MCF 10A (cell line): ENCODE measurements around the gene HK1. TPM values are rescaled to one million over a fixed set of nuclear protein-coding genes. Genes with fewer than 3 reads are reported as not detected.

Experiments used
- BruUV-seq: library from RNA; stranded (reverse); fragments of 400-500 nt; replicated peaks from 2 replicates; lab custom pipeline; 2021; lab: Mats Ljungman, UMichigan
- CTCF ChIA-PET: fragments of 300-600 bp; sonication (Branson Sonifier 250); formaldehyde crosslinking; extraction: SDS; loops from one replicate; lab custom pipeline; 2021; ENCODE audit warnings: antibody characterized with exemption, inconsistent platforms; lab: Yijun Ruan, JAX
- POLR2A ChIA-PET: fragments of 300-600, 350-650 bp; sonication (Branson Sonifier 250); formaldehyde crosslinking; extraction: SDS; loops from one replicate; lab custom pipeline; 2020; ENCODE audit warnings: antibody characterized with exemption, inconsistent platforms; lab: Yijun Ruan, JAX
- DNase-seq: peaks from one replicate; pipeline ENCODE4 v3.0.0-alpha.2; 2018; ENCODE audit not compliant: unreplicated experiment
- H3K27ac Mint-ChIP-seq: one replicate; pipeline ENCODE4 v1.8.0; 2022; ENCODE audit warnings: mild to moderate bottlenecking, low read depth, mixed read lengths; ENCODE audit not compliant: unreplicated experiment
- H3K27me3 Mint-ChIP-seq: one replicate; pipeline ENCODE4 v1.8.0; 2022; ENCODE audit warnings: mixed read lengths; ENCODE audit not compliant: insufficient read depth, unreplicated experiment
- H3K36me3 Mint-ChIP-seq: one replicate; pipeline ENCODE4 v1.8.0; 2022; ENCODE audit warnings: mild to moderate bottlenecking, moderate library complexity, mixed read lengths; ENCODE audit not compliant: insufficient read depth, unreplicated experiment
- H3K4me1 Mint-ChIP-seq: one replicate; pipeline ENCODE4 v1.8.0; 2022; ENCODE audit warnings: mixed read lengths; ENCODE audit not compliant: insufficient read depth, unreplicated experiment
- H3K4me3 Mint-ChIP-seq: one replicate; pipeline ENCODE4 v1.8.0; 2022; ENCODE audit warnings: mild to moderate bottlenecking, moderate library complexity, mixed read lengths; ENCODE audit not compliant: unreplicated experiment
- H3K9me3 Mint-ChIP-seq: one replicate; pipeline ENCODE4 v1.8.0; 2022; ENCODE audit warnings: mixed read lengths; ENCODE audit not compliant: unreplicated experiment
- intact Hi-C: fragments of 100-400 bp; cut with micrococcal nuclease; formaldehyde crosslinking; loops from 2 replicates; pipeline ENCODE4 v1.14.1; 2022
- total RNA-seq: library from RNA; stranded (reverse); gene quantifications from 2 replicates; pipeline ENCODE4 v1.2.3, GENCODE V29; 2022
- TF ChIP-seq, protein P1 (sequence below): fragments of 200-600 bp; IDR thresholded peaks from one replicate; pipeline ENCODE4 v1.8.0; 2022; ENCODE audit warnings: antibody characterized with exemption, mild to moderate bottlenecking; ENCODE audit not compliant: unreplicated experiment

HK1 gene
- total RNA-seq, 1 experiment from 2014 or later, result 134 TPM

DNA sequence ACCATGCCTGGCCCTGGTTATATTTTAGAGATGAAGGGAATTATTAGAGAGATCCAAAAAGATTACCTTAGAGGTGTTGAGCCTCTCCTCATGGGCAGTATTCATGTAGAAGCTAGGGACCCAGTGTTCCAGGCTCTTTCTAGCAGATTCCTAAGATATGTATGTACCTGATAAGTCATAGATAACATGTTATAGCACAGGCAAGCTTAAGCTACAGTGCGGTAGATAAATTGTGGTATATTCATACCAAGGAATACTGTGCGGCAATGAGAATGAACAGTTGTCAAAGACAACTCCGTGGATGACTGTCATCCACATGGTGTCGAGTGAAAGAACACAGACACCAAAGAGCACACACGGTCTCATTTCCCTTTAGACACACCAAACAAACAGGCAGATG lies 85.4 kb downstream of the HK1 start:
- Mint-ChIP-seq H3K4me1 (peaks cover 46% of the 10 kb centered on the region), H3K27me3 (no peaks in the 10 kb centered on the region), H3K9me3 (no peaks in the 10 kb centered on the region), H3K36me3 (peaks cover 60% of the 10 kb centered on the region), H3K4me3 (no peak overlapping the region), H3K27ac (peak overlapping the region; percentile 66)
- POLR2A ChIA-PET, result interaction anchor here (0.7 to 9.0 kb wide), 8 partner anchors 10 to 290 kb away, joined by 3 to 84 read pairs (median 24); no protein-coding TSS in a partner anchor
- TF ChIP-seq, protein P1, sequence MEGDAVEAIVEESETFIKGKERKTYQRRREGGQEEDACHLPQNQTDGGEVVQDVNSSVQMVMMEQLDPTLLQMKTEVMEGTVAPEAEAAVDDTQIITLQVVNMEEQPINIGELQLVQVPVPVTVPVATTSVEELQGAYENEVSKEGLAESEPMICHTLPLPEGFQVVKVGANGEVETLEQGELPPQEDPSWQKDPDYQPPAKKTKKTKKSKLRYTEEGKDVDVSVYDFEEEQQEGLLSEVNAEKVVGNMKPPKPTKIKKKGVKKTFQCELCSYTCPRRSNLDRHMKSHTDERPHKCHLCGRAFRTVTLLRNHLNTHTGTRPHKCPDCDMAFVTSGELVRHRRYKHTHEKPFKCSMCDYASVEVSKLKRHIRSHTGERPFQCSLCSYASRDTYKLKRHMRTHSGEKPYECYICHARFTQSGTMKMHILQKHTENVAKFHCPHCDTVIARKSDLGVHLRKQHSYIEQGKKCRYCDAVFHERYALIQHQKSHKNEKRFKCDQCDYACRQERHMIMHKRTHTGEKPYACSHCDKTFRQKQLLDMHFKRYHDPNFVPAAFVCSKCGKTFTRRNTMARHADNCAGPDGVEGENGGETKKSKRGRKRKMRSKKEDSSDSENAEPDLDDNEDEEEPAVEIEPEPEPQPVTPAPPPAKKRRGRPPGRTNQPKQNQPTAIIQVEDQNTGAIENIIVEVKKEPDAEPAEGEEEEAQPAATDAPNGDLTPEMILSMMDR, result no peak
- intact Hi-C loops, result loop anchor here (5.0 kb wide), 1 partner anchor 46 kb away; no protein-coding TSS in a partner anchor
- BruUV-seq, result no TSS peak
- DNase-seq, result no peak
- CTCF ChIA-PET, result interaction anchor here (0.7 to 2.0 kb wide), 4 partner anchors 8 to 37 kb away, joined by 3 to 9 read pairs (median 6); no protein-coding TSS in a partner anchor

DNA sequence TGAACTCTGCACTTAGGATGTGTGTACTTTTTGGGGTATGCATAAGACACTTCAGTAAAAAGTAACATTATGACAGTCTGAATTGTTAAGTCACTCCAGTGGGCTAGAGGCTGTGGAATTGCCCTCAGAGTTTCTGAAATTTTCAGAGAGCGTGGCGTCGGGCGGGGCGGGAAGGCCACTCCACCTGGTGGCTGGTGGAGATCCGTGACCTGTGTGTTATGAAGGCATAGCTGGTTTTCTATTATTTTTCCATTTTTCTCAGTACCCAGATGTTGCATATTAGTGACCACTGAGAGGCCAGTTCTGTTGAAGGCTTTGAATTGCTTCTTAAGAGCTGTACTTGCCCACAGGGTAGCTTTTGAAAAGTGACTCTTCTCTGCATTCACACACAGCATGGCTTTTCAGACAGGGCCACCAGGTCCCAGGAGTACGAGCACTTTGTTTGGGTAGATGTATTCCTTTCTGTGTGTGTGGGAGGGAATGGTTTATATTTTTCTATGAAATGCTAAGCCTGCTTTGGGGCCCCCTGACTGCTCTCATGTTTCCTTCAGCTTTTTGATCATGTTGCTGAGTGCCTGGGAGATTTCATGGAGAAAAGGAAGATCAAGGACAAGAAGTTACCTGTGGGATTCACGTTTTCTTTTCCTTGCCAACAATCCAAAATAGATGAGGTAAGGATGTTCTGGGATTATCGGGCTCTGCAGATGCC lies 86.1 kb downstream of the HK1 start:
- DNase-seq, result no peak
- CTCF ChIA-PET, result interaction anchor here (0.6 to 2.0 kb wide), 6 partner anchors 8 to 274 kb away, joined by 3 to 9 read pairs (median 4); no protein-coding TSS in a partner anchor
- intact Hi-C loops, result loop anchor here (5.0 kb wide), 1 partner anchor 47 kb away; no protein-coding TSS in a partner anchor
- BruUV-seq, result no TSS peak
- H3K27me3 Mint-ChIP-seq, result no peaks in the 10 kb centered on the region
- POLR2A ChIA-PET, result interaction anchor here (0.7 to 9.0 kb wide), 8 partner anchors 10 to 289 kb away, joined by 3 to 84 read pairs (median 3); no protein-coding TSS in a partner anchor
- H3K4me3 Mint-ChIP-seq, result no peak overlapping the region
- peaks cover 67% of the 10 kb centered on the region for H3K36me3 Mint-ChIP-seq
- peaks cover 40% of the 10 kb centered on the region for H3K4me1 Mint-ChIP-seq
- peak overlapping the region; percentile 66 for H3K27ac Mint-ChIP-seq
- TF ChIP-seq, protein P1, result no peak
- H3K9me3 Mint-ChIP-seq, result no peaks in the 10 kb centered on the region

DNA sequence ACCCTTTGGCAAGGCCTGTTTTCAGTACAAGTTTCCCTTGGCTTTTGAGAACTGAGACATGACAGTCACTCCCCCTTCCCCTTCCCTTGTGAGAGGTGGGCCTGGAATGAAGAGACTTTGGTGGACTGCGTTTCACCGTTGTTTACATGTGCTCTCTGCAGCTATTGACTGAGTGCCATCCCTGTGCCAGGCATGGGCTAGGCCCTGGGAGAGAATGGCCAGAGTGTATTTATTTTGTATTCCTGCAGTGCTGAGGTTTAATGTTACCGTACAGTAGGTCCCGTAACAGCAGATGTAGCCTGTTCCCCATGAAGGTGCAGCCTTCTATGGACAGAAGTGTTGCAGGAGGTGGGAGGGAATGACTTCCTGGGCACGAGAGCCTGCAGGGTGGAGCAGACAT lies 88.4 kb downstream of the HK1 start:
- H3K27me3 Mint-ChIP-seq, result no peaks in the 10 kb centered on the region
- ChIA-PET CTCF (interaction anchor here (0.6 kb wide), 1 partner anchor 13 kb away, joined by 3 read pairs; no protein-coding TSS in a partner anchor), POLR2A (interaction anchor here (9.0 kb wide), 1 partner anchor 8 kb away, joined by 84 read pairs; no protein-coding TSS in a partner anchor)
- TF ChIP-seq, protein P1, result no peak
- peaks cover 76% of the 10 kb centered on the region for H3K36me3 Mint-ChIP-seq
- peaks cover 21% of the 10 kb centered on the region for H3K4me1 Mint-ChIP-seq
- no peaks in the 10 kb centered on the region for H3K9me3 Mint-ChIP-seq
- no peak for DNase-seq
- intact Hi-C loops, result no loop called here
- H3K4me3 Mint-ChIP-seq, result no peak overlapping the region
- BruUV-seq, result no TSS peak
- H3K27ac Mint-ChIP-seq, result peak overlapping the region; percentile 46

DNA sequence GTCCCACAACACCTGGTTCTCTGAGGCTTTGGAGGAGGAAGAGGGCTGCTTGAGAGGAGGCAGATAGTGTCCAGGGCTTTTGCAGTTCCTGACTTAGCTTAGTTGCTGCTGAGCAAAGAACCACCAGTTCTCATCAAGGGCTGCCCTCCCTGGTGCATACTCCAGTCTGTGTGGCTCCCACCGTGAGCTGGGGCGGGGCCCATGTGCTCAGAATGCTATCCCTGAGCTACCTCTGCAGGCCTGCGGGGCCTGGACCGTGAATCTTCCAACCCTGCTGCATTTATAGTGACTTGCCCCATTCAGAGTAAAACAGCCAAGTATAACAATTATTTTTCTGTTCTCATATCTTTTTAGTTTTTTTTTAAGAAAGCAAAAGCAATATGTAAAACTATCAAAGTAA lies 89.2 kb downstream of the HK1 start:
- Mint-ChIP-seq H3K9me3 (no peaks in the 10 kb centered on the region), H3K4me1 (peaks cover 23% of the 10 kb centered on the region), H3K4me3 (no peak overlapping the region), H3K27me3 (no peaks in the 10 kb centered on the region), H3K27ac (no peak overlapping the region), H3K36me3 (peaks cover 83% of the 10 kb centered on the region)
- BruUV-seq, result no TSS peak
- CTCF ChIA-PET, result no interaction called here
- no peak for DNase-seq
- TF ChIP-seq, protein P1, result no peak
- intact Hi-C loops, result no loop called here
- POLR2A ChIA-PET, result interaction anchor here (0.5 to 9.0 kb wide), 2 partner anchors 7 to 12 kb away, joined by 3 to 84 read pairs; no protein-coding TSS in a partner anchor
